Thyroid gland (tissue), 4 donors: Measurements from ENCODE around the gene TMEM88. TPM values are rescaled to one million over a fixed set of nuclear protein-coding genes. Genes with fewer than 3 reads are reported as not detected.

ENCODE experiments used
- DNase-seq, 2 donors: peaks; one replicate each; pipeline ENCODE4 v3.0.0-alpha.2; 2019
- H3K27ac ChIP-seq, 3 donors: fragments of 200-600 bp; sonication (generic); 1 replicate in 2 of 3; 2 replicates in 1 of 3; pipeline ENCODE4 v1.5.1; 2016 to 2019; ENCODE audit warnings: mild to moderate bottlenecking in 1 of 3, moderate library complexity in 1 of 3
- H3K27me3 ChIP-seq: fragments of 200-600 bp; sonication (generic); one replicate; pipeline ENCODE4 v1.5.1; 2019
- H3K36me3 ChIP-seq, 2 donors: fragments of 200-600 bp; sonication (generic); one replicate each; pipeline ENCODE4 v1.5.1; 2016 to 2019
- H3K4me1 ChIP-seq, 2 donors: fragments of 200-600 bp; sonication (generic); one replicate each; pipeline ENCODE4 v1.5.1; 2017 to 2019
- H3K4me3 ChIP-seq, 3 donors: fragments of 200-600 bp; sonication (generic); replicated peaks in 1 of 3; 1 replicate in 2 of 3; 2 replicates in 1 of 3; pipeline ENCODE4 v1.5.1; 2016; ENCODE audit warnings: mild to moderate bottlenecking in 1 of 3
- H3K9me3 ChIP-seq: fragments of 200-600 bp; sonication (generic); one replicate; pipeline ENCODE4 v1.5.1; 2017
- POLR2A ChIP-seq, 2 donors: fragments of 450-650 bp; IDR thresholded peaks; one replicate each; pipeline ENCODE4 v1.6.1; 2017; ENCODE audit warnings: antibody characterized with exemption in 2 of 2, mild to moderate bottlenecking in 2 of 2, moderate library complexity in 1 of 2
- WGBS, 2 donors: methylation state at CpG; one replicate each; pipeline ENCODE4 v1.1.5; 2017; 5-methylcytosine and 5-hydroxymethylcytosine counted together
- intact Hi-C: fragments of 100-400 bp; cut with DNase I; formaldehyde crosslinking; loops from one replicate; pipeline ENCODE4 v1.15.1; 2023
- total RNA-seq, 4 donors: library from RNA; depleted of rRNA; stranded (reverse); fragments of >200 nt; gene quantifications; one replicate each; pipeline ENCODE4 v1.2.3, GENCODE V29; 2016
- TF ChIP-seq, protein P1 (sequence below), 6 experiments: fragments of 200-600 bp in 3 of 6; fragments of 450-650 bp in 3 of 6; sonication (generic) in 3 of 6; IDR thresholded peaks; one replicate each; pipeline ENCODE4 v1.5.1; 2016 to 2019; ENCODE audit warnings: antibody characterized with exemption in 6 of 6, mild to moderate bottlenecking in 2 of 6, inconsistent platforms in 1 of 6, moderate library complexity in 1 of 6

Gene TMEM88
- total RNA-seq, 4 donors from 2014 or later = 12.3 to 39.5 (median 18.4) TPM

DNA sequence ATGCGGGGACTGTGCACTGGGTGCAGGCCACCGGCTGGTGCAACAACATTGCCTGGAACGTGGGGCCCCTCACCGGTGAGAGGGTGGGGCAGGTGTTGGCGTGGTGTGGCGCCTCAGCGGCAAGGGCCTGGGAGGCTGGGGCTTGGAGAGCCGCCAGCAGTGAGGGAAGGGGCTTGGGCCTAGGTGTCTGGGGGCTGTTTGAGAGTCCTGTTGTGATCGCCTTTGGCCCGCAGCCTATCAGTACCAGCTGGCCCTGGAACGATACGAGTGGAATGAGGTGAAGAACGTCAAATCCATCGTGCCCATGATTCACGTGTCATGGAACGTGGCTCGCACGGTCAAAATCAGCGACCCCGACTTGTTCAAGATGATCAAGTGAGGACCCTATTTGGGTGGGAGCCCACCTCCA is 2.6 kb upstream of the TMEM88 start:
- no peak for TF ChIP-seq POLR2A (IDR thresholded peaks at IDR 0.05)
- TF ChIP-seq, protein P1, sequence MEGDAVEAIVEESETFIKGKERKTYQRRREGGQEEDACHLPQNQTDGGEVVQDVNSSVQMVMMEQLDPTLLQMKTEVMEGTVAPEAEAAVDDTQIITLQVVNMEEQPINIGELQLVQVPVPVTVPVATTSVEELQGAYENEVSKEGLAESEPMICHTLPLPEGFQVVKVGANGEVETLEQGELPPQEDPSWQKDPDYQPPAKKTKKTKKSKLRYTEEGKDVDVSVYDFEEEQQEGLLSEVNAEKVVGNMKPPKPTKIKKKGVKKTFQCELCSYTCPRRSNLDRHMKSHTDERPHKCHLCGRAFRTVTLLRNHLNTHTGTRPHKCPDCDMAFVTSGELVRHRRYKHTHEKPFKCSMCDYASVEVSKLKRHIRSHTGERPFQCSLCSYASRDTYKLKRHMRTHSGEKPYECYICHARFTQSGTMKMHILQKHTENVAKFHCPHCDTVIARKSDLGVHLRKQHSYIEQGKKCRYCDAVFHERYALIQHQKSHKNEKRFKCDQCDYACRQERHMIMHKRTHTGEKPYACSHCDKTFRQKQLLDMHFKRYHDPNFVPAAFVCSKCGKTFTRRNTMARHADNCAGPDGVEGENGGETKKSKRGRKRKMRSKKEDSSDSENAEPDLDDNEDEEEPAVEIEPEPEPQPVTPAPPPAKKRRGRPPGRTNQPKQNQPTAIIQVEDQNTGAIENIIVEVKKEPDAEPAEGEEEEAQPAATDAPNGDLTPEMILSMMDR (IDR thresholded peaks at IDR 0.05) = no peak
- DNase-seq = no peak
- intact Hi-C loops = no loop called here
- Histone ChIP-seq H3K27me3 (no peaks in the 10 kb centered on the region), H3K27ac (peak overlapping the region in 1 of 3 donors; percentile 7), H3K4me1 (peaks cover 12 to 27% of the 10 kb centered on the region in 2 donors), H3K36me3 (peaks cover 40 to 50% of the 10 kb centered on the region in 2 donors), H3K9me3 (no peaks in the 10 kb centered on the region), H3K4me3 (no peak overlapping the region)
- WGBS, 2 donors = 78 to 90% methylated on average over 17 to 20 of the region's 20 CpGs

DNA sequence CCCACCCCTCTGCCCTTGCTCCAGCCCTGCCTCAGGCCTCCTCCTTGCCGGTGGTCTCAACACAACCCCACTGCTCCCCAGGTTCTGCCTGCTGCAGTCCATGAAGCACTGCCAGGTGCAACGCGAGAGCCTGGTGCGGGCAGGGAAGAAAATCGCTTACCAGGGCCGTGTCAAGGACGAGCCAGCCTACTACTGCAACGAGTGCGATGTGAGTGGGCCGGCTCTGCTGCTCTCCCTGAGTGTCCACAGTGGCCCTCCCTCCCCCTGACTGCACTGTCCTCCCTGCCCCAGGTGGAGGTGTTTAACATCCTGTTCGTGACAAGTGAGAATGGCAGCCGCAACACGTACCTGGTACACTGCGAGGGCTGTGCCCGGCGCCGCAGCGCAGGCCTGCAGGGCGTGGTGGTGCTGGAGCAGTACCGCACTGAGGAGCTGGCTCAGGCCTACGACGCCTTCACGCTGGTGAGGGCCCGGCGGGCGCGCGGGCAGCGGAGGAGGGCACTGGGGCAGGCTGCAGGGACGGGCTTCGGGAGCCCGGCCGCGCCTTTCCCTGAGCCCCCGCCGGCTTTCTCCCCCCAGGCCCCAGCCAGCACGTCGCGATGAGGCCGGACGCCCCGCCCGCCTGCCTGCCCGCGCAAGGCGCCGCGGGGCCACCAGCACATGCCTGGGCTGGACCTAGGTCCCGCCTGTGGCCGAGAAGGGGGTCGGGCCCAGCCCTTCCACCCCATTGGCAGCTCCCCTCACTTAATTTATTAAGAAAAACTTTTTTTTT is 1.8 kb upstream of the TMEM88 start:
- H3K4me3 ChIP-seq = no peak overlapping the region
- TF ChIP-seq, protein P1 (IDR thresholded peaks at IDR 0.05) = no peak
- TF ChIP-seq POLR2A (IDR thresholded peaks at IDR 0.05) = no peak
- H3K4me1 ChIP-seq = peaks cover 12 to 27% of the 10 kb centered on the region in 2 donors
- no peaks in the 10 kb centered on the region for H3K27me3 ChIP-seq
- intact Hi-C loops = no loop called here
- no peaks in the 10 kb centered on the region for H3K9me3 ChIP-seq
- H3K36me3 ChIP-seq = peaks cover 33 to 42% of the 10 kb centered on the region in 2 donors
- peak overlapping the region in 1 of 3 donors; percentile 7 for H3K27ac ChIP-seq
- DNase-seq = no peak
- WGBS, 2 donors = 86 to 97% methylated on average over 15 to 23 of the region's 51 CpGs

DNA sequence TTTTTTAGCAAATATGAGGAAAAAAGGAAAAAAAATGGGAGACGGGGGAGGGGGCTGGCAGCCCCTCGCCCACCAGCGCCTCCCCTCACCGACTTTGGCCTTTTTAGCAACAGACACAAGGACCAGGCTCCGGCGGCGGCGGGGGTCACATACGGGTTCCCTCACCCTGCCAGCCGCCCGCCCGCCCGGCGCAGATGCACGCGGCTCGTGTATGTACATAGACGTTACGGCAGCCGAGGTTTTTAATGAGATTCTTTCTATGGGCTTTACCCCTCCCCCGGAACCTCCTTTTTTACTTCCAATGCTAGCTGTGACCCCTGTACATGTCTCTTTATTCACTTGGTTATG is 1.2 kb upstream of the TMEM88 start:
- H3K4me1 ChIP-seq = peaks cover 17 to 31% of the 10 kb centered on the region in 2 donors
- 80 to 83% methylated on average over 21 of the region's 21 CpGs for WGBS, 2 donors
- intact Hi-C loops = no loop called here
- no peak for DNase-seq
- H3K9me3 ChIP-seq = no peaks in the 10 kb centered on the region
- H3K27ac ChIP-seq = no peak overlapping the region
- H3K27me3 ChIP-seq = no peaks in the 10 kb centered on the region
- TF ChIP-seq, protein P1 (IDR thresholded peaks at IDR 0.05) = no peak
- no peak for TF ChIP-seq POLR2A (IDR thresholded peaks at IDR 0.05)
- H3K36me3 ChIP-seq = peaks cover 27 to 36% of the 10 kb centered on the region in 2 donors
- H3K4me3 ChIP-seq = no peak overlapping the region

DNA sequence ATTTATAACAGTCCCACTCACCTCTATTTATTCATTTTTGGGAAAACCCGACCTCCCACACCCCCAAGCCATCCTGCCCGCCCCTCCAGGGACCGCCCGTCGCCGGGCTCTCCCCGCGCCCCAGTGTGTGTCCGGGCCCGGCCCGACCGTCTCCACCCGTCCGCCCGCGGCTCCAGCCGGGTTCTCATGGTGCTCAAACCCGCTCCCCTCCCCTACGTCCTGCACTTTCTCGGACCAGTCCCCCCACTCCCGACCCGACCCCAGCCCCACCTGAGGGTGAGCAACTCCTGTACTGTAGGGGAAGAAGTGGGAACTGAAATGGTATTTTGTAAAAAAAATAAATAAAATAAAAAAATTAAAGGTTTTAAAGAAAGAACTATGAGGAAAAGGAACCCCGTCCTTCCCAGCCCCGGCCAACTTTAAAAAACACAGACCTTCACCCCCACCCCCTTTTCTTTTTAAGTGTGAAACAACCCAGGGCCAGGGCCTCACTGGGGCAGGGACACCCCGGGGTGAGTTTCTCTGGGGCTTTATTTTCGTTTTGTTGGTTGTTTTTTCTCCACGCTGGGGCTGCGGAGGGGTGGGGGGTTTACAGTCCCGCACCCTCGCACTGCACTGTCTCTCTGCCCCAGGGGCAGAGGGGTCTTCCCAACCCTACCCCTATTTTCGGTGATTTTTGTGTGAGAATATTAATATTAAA is 638 bp upstream of the TMEM88 start:
- Histone ChIP-seq H3K4me1 (peaks cover 22 to 37% of the 10 kb centered on the region in 2 donors), H3K4me3 (no peak overlapping the region), H3K36me3 (peaks cover 22 to 31% of the 10 kb centered on the region in 2 donors), H3K27ac (peak overlapping the region in 2 of 3 donors; percentile 88 to 92), H3K27me3 (no peaks in the 10 kb centered on the region), H3K9me3 (no peaks in the 10 kb centered on the region)
- intact Hi-C loops = no loop called here
- 80 to 81% methylated on average over 31 of the region's 31 CpGs for WGBS, 2 donors
- TF ChIP-seq, protein P1 (IDR thresholded peaks at IDR 0.05) = no peak
- TF ChIP-seq POLR2A (IDR thresholded peaks at IDR 0.05) = no peak
- no peak for DNase-seq

DNA sequence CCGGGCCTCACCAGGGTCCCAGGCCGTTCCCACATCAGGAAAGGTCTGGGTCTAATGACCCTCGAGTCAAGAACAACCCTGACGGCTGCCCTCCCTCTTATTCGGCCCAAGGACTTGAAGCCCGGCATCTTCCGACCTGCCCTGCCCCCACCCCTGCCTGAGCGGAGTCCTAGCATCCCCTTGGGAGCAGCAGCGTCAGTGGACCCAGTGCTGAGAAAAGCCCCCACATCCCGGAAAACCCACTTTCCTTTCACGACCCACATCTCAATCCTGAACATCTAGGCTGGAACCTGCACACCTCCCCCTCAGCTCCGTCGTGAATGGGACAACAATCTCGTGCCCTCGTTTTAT is 769 bp downstream of the TMEM88 start:
- 54 to 58% methylated on average over 12 to 15 of the region's 15 CpGs for WGBS, 2 donors
- Histone ChIP-seq H3K27me3 (no peaks in the 10 kb centered on the region), H3K36me3 (peaks cover 12 to 16% of the 10 kb centered on the region in 2 donors), H3K4me1 (peaks cover 22 to 37% of the 10 kb centered on the region in 2 donors), H3K9me3 (no peaks in the 10 kb centered on the region), H3K27ac (peak overlapping the region in 2 of 3 donors; percentile 88 to 92), H3K4me3 (peak overlapping the region in 1 of 3 donors; percentile 50)
- TF ChIP-seq POLR2A (IDR thresholded peaks at IDR 0.05) = no peak
- TF ChIP-seq, protein P1 (IDR thresholded peaks at IDR 0.05) = no peak
- intact Hi-C loops = loop anchor here (5.0 kb wide), 1 partner anchor 33 kb away; no protein-coding TSS in a partner anchor
- DNase-seq = no peak
